ENCODE measurements around the gene PREB.

PREB gene

GRCh38 chr2:27137322-27137935, 3.0 kb upstream of the PREB start:
- ChIA-PET CTCF (no interaction called here), POLR2A (interaction anchor here (0.7 kb wide), 1 partner anchor 98 kb away, joined by 3 read pairs; no protein-coding TSS in a partner anchor)

GRCh38 chr2:27136751-27137150, 2.3 kb upstream of the PREB start:
- no peak for DNase-seq (ENCODE audit: extremely low spot score)
- TF ChIP-seq CTCF (IDR thresholded peaks at IDR 0.05; ENCODE audit: control extremely low read depth, extremely low read depth, low read depth, missing control alignments): no peak
- ChIA-PET CTCF (interaction anchor here (1.6 to 1.9 kb wide), 2 partner anchors 13 to 33 kb away, joined by 3 to 7 read pairs; partner anchors contain the start of gene ABHD1), POLR2A (no interaction called here)

More at GRCh38 chr2:27137322-27137935, 3.0 kb upstream of the PREB start:
- no peak for DNase-seq (ENCODE audit: extremely low spot score)
- TF ChIP-seq CTCF (IDR thresholded peaks at IDR 0.05; ENCODE audit: control extremely low read depth, extremely low read depth, low read depth, missing control alignments): no peak

- CTCF ChIA-PET: interaction anchor here (1.4 to 2.7 kb wide), 4 partner anchors 12 to 56 kb away, joined by 3 to 14 read pairs (median 5); partner anchors contain the start of gene ABHD1
- POLR2A ChIA-PET: no interaction called here
- no peak for DNase-seq (ENCODE audit: extremely low spot score)
- TF ChIP-seq CTCF (IDR thresholded peaks at IDR 0.05; ENCODE audit: control extremely low read depth, extremely low read depth, low read depth, missing control alignments): no peak
Measured at GRCh38 chr2:27135478-27135955, 1.1 kb upstream of the PREB start.

GRCh38 chr2:27134781-27135477, 493 bp upstream of the PREB start:
- ChIA-PET CTCF (interaction anchor here (1.4 to 2.7 kb wide), 8 partner anchors 11 to 173 kb away, joined by 3 to 22 read pairs (median 6); partner anchors contain the start of gene ABHD1), POLR2A (no interaction called here)
- DNase-seq (ENCODE audit: extremely low spot score): no peak
- no peak for TF ChIP-seq CTCF (IDR thresholded peaks at IDR 0.05; ENCODE audit: control extremely low read depth, extremely low read depth, low read depth, missing control alignments)

GRCh38 chr2:27133195-27133875, 1.1 kb downstream of the PREB start:
- no peak for TF ChIP-seq CTCF (IDR thresholded peaks at IDR 0.05; ENCODE audit: control extremely low read depth, extremely low read depth, low read depth, missing control alignments)
- CTCF ChIA-PET: interaction anchor here (0.8 to 2.7 kb wide), 14 partner anchors 10 to 171 kb away, joined by 3 to 22 read pairs (median 4); partner anchors contain the start of gene ABHD1
- POLR2A ChIA-PET: interaction anchor here (1.1 kb wide), 1 partner anchor 229 kb away, joined by 3 read pairs; no protein-coding TSS in a partner anchor
- no peak for DNase-seq (ENCODE audit: extremely low spot score)

GRCh38 chr2:27131429-27131828, 3.0 kb downstream of the PREB start:
- no peak for TF ChIP-seq CTCF (IDR thresholded peaks at IDR 0.05; ENCODE audit: control extremely low read depth, extremely low read depth, low read depth, missing control alignments)
- DNase-seq (ENCODE audit: extremely low spot score): no peak
- CTCF ChIA-PET: interaction anchor here (1.1 kb wide), 1 partner anchor 43 kb away, joined by 4 read pairs; no protein-coding TSS in a partner anchor
- POLR2A ChIA-PET: no interaction called here
